Measurements from ENCODE around the gene SLC25A21.

GRCh38 chr14:36663404-36664321 is 508.7 kb downstream of the SLC25A21 start:
- no peak for TF ChIP-seq MYC (CRISPR knock-in tag; IDR thresholded peaks at IDR 0.05; ENCODE audit: borderline replicate concordance)
- TF ChIP-seq RORA (CRISPR knock-in tag; IDR thresholded peaks at IDR 0.05): no peak
- TF ChIP-seq TEAD2 (CRISPR knock-in tag; IDR thresholded peaks at IDR 0.05): no peak
- TF ChIP-seq TARDBP (CRISPR knock-in tag; IDR thresholded peaks at IDR 0.05): no peak
- no peak for TF ChIP-seq PRDM10 (CRISPR knock-in tag; IDR thresholded peaks at IDR 0.05; ENCODE audit: low read depth)
- TF ChIP-seq RFX5 (IDR thresholded peaks at IDR 0.05; ENCODE audit: low read depth, low read length): no peak
- no peak for TF ChIP-seq NFAT5 (CRISPR knock-in tag; IDR thresholded peaks at IDR 0.05)
- TF ChIP-seq NFIB (CRISPR knock-in tag; IDR thresholded peaks at IDR 0.05; ENCODE audit: borderline replicate concordance): no peak
- no peak for TF ChIP-seq ZSCAN30 (CRISPR knock-in tag; IDR thresholded peaks at IDR 0.05)
- TF ChIP-seq TP53 (CRISPR knock-in tag; conservative IDR thresholded peaks at IDR 0.05): no peak
